Jurkat, Clone E6-1 (cell line): ENCODE data around the gene FAM9C.

ENCODE experiments used
- DNase-seq: peaks from one replicate; pipeline ENCODE4 v3.0.0-alpha.2; 2011; ENCODE audit warnings: low read depth, low spot score
- H3K4me3 ChIP-seq: 2 replicates; pipeline ENCODE4 v1.5.1; 2011; ENCODE audit warnings: mild to moderate bottlenecking, low read length, control low read depth, moderate library complexity

Gene FAM9C

GRCh38 chrX:12992544-12993118 is 51.8 kb downstream of the FAM9C start:
- H3K4me3 ChIP-seq = no peak overlapping the region
- no peak for DNase-seq

- DNase-seq = no peak
- no peak overlapping the region for H3K4me3 ChIP-seq
Observed at GRCh38 chrX:12991575-12991974, 52.8 kb downstream of the FAM9C start.

GRCh38 chrX:12989461-12989860 is 55.0 kb downstream of the FAM9C start:
- H3K4me3 ChIP-seq = no peak overlapping the region
- DNase-seq = no peak

- no peak for DNase-seq
- H3K4me3 ChIP-seq = no peak overlapping the region
Observed at GRCh38 chrX:12988797-12989196, 55.6 kb downstream of the FAM9C start.

- no peak overlapping the region for H3K4me3 ChIP-seq
- no peak for DNase-seq
Observed at GRCh38 chrX:12987900-12988594, 56.4 kb downstream of the FAM9C start.

GRCh38 chrX:12987340-12987739 is 57.1 kb downstream of the FAM9C start:
- no peak for DNase-seq
- no peak overlapping the region for H3K4me3 ChIP-seq

- no peak overlapping the region for H3K4me3 ChIP-seq
- DNase-seq = no peak
Observed at GRCh38 chrX:12986886-12987285, 57.5 kb downstream of the FAM9C start.

GRCh38 chrX:12986164-12986779 is 58.1 kb downstream of the FAM9C start:
- no peak for DNase-seq
- H3K4me3 ChIP-seq = no peak overlapping the region
